Ecto neural progenitor cell (in vitro differentiated cells): ENCODE results near the gene PTPMT1.
A peak's percentile ranks its signal among the peaks of the same experiment; 100 is the strongest.

Source experiments
- DNase-seq: peaks from one replicate; pipeline ENCODE4 v3.0.0-alpha.2; 2018; ENCODE audit warnings: low spot score

Gene PTPMT1

GRCh38 chr11:47578524-47579494 is 13.4 kb downstream of the PTPMT1 start, which contains the start of the genes KBTBD4 and NDUFS3:
KBTBD4 (minus strand) TSS chr11:47578970; CDS start chr11:47578951, 19 bp downstream.
NDUFS3 (plus strand) TSS chr11:47579074; CDS start chr11:47579092, 18 bp downstream.
- DNase-seq, result peak; percentile 95

DNA sequence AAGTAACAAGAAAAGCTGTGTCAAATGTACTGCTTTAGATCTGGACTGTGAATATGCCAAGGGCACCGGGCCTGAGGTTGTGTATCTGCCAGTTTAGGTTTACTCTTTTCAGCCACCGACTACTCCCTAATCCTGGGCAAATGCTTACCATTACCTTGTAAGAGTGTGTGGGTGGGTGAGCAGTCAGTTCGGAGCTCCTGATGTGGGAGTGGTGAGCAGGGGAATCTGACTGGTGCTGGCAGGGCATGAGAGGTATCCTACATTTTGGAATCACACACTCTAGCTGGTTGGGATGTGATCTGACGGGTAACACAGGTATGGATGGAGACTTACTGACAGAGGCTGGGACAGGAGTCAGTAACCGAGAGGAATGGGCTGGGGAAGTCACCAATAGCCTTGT is 18.4 kb downstream of the PTPMT1 start:
- DNase-seq, result no peak

- no peak for DNase-seq
Measured at GRCh38 chr11:47586098-47586855, 20.9 kb downstream of the PTPMT1 start, which contains the start of gene FAM180B. FAM180B (plus strand) TSS chr11:47586678; CDS start chr11:47586769, 91 bp downstream.

DNA sequence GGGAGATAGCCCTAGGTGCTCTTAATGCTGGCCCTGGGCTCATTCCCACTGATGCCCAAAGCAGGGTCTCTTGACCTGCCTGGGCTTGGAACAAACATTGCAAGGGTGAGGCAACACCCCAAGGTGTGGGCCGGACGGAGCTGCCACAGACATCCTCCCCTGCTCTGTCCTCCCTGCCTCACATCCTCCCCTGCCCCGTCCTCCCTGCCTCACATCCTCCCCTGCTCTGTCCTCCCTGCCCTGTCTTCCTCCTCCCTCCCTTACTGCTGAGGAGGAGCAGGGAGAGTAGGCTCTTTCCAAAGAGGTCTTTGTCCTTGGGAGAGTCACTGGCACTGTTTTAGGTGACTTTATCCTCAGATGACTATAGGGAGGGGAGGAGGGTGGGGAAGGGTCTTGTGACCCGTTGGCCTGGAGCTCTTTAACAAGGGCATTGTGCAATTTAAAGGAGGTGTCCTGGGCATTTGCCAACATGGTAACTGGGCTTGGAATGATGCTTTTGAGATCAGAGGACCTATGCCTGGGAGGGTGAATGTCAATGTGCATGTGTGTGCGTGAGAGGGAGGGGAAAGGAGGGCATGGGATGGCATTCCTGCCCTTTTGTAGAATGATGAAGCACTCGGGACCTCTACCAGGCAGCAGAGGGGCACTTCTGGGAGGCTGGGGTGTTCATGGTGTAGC is 21.8 kb downstream of the PTPMT1 start:
- no peak for DNase-seq

GRCh38 chr11:47587723-47588326 is 22.4 kb downstream of the PTPMT1 start:
- DNase-seq, result no peak

GRCh38 chr11:47589118-47589517 is 23.7 kb downstream of the PTPMT1 start:
- no peak for DNase-seq

GRCh38 chr11:47589584-47589976 is 24.2 kb downstream of the PTPMT1 start:
- DNase-seq, result no peak

DNA sequence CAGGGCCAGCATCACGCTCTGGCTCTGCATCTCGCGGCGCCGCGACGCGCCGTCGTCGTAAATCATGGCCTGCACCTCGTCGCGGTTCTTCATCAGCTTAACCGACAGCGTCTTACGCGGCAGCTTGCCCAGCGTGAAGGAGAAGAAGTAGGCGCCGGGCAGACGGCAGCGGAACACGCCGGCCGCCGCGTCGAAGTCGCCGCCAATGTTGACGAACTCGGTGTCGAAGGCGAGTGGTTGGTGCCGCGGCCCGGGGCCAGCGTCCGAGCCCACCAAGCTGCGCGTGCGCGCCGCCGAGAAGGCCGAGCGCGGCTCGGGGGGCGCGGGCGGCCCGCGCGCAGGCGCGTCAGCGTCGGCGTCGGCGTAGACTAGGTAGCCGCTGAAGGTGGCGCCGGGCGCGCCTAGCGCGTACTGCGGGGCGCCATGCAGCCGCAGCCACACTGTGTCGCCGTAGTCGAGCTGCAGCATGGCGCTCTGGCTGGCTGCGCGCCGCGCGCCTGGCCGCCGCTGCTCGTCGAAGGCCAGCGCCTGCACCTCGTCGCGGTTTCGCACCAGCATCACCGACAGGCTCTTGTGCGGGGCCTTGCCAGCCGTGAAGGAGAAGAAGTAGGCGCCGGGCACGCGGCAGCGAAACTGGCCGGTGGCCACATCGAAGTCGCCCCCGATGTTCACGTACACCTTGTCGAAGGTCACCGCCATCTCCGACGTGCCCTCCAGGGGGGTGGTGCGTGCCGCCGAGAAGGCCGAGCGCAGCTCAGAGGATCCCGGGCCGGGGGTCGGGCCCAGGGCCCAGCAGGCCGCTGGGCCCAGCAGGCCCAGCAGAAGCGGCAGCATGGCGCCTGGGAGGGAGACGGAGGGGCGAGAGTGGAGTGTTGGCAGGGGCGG is 24.8 kb downstream of the PTPMT1 start:
- DNase-seq, result no peak

DNA sequence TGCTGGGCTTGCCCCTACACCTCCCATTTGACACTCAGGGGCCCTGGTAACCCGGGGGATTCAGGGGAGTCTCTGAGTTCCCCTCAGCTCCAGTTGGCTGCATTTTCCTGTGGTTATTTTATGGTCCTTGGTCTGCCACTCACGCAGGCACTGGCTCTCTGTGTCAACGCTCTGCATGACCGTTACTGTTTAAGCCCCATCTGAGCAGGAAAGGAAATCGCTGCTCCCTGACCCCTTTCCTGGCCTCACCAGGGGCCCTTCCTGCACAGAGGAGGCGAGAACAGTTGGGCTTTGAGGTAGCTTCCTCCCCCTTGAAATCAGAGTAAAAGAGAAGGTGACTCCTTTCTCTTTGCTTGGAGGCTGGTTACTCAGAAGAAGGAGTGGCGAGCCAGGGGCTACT is 26.4 kb downstream of the PTPMT1 start:
- no peak for DNase-seq

DNA sequence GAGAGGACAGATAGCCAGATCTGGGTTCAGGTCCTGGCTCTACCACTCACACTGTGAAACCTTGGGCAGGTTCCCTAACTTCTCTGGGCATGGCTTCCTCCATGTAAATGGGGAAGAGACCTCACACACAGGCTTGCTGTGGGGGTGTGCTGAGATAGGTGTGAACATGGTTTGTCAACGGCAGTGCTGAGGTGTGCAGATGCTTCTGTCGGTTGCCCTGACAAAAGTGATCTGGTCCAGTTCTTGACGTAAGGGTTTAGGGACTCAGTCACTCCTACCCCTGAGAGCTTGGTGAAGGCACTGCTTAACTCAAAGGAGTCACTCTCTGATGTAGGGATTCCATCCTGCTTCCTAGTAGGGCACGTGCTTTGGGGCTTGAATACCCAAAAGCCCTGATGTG is 26.9 kb downstream of the PTPMT1 start:
- DNase-seq, result no peak

GRCh38 chr11:47592970-47593369 is 27.6 kb downstream of the PTPMT1 start:
- no peak for DNase-seq

- DNase-seq, result no peak
Measured at GRCh38 chr11:47593492-47593933, 28.1 kb downstream of the PTPMT1 start.

GRCh38 chr11:47593934-47594855 is 28.8 kb downstream of the PTPMT1 start, which contains the start of gene C1QTNF4:
C1QTNF4 (minus strand) TSS chr11:47594411; CDS start chr11:47590810, 3,601 bp downstream.
- DNase-seq, result peak; percentile 71

DNA sequence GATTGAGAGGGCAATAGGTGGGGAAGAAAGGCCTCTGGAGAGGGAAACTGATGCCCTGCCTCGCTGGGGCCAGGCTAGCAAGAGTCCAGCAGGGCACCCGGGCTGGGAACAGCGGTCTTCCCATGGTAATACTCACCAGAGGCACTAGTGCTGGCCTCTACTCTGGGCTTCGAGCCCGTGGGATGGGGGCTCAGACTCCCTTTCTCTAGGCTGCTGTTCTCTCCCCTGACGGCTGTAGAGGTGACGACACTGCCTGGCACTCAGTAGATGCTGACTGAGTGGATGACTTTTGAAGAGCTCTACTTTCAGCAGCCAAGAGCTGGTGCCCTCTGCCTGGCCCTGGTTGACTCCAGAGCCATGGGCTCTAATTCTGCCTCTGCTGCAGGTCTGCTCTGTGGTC is 29.6 kb downstream of the PTPMT1 start:
- DNase-seq, result no peak

DNA sequence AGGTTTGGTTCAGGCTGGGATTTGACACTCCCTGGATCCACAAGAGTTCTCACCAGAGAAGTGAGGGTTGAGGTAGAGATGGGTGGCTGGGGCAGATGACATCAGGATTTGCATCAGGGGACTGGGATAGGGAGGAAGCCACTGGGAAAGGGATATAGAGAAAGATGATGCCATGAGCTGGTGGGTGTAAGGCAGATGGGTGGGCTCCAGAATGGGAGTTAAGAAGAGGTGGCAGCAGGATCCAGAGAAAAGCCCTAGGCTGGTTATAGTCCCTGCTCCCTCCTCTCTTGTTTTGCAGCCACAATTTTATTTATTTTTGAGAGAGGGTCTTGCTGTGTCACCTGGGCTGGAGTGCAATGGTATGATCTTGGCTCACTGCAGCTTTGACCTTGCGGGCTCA is 30.6 kb downstream of the PTPMT1 start:
- no peak for DNase-seq

GRCh38 chr11:47599902-47600301 is 34.5 kb downstream of the PTPMT1 start:
- no peak for DNase-seq

DNA sequence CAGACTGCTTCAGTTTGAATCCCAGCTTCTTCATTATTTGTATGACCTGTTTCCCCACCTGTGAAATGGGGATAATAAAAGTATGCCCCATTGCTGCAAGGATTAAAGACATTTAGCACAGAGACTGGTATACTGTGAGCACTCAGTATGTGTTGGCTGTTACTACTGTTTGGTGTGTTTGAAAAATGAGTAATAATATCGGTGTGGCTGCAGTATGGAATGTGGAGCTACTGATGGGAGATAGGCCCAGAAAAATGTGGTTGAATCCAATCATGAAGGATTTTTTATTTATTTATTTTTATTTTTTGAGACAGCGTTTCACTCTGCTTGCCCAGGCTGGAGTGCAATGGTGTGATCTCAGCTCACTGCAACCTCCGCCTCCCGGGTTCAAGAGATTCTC is 37.9 kb downstream of the PTPMT1 start:
- DNase-seq, result no peak

DNA sequence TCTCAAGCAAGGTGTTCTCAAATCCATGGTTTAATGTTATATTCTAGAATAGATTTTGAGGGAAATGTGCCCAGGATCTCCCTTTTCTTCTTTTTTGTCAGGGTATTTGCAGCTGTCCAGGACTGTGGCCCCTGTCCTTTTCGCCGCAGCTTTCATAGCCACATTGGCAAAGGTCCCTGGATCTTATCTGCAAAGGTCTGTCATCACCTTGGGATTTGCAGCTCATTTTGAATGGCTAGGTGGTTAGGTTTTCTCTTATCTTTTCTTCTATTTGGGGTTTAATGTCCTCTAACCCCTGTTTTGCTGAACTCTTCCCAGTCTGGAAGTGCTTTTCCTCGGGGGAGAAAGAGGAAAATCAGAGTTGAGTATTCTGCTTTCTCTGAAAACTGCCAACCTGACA is 40.5 kb downstream of the PTPMT1 start:
- no peak for DNase-seq

DNA sequence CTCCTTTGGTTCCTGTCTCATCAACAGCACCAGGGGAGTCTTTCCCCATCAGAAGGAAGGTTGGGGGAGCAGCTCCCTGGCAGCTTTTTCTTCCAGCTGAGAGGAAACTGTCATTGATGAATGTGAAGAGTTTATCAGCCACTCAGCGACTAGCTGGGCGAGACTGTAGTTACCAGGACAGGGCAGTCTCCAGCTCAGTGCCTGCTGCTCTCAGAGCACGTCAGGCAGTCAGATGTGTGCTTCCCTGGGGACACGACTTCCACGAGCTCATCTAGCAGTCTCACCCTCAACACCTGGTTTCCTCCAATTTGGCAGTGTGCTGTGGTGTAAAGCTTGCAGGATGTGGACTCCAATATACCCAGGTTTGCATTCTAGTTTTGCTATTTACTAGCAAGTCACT is 41.3 kb downstream of the PTPMT1 start:
- no peak for DNase-seq
